ENCODE data around the gene PKP1.

Gene PKP1

DNA sequence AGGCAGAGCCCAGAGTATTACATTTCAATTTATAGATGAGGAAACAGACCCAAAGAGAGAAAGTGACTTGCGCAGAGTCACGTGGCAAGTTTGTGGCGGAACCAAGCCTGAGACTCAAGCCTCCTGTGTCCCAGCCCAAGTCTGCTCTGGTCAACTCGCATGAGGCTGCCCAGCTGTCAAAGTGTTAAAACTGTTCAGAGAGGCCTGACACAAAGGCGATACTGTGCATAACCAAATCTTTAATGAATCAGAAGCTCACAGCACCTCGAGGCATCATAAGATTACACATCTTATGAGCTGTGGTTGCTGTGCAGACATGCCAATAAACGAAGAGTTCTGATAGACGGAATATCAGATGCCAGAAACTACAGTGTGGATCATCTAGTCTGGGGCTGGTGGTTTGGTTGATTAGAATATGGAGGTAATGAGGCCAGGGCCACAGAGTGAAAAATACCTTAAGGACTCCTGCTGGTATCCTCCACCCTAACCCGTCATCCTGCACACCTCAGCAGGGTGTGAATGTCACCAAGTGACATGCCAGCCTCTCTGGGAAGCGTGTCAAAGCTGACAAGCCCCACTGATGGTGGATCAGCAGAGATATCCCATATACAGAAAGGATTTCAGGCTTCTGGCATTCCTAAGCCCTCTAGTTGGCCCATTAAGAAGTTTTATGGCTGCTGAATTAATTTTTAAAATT, 52.0 kb downstream of the PKP1 start:
- TF ChIP-seq CSDC2 (CRISPR knock-in tag; IDR thresholded peaks at IDR 0.05) (no peak), RARB (CRISPR knock-in tag; IDR thresholded peaks at IDR 0.05) (no peak), BACH2 (CRISPR knock-in tag; IDR thresholded peaks at IDR 0.05; ENCODE audit: borderline replicate concordance) (no peak), ZFP30 (CRISPR knock-in tag; IDR thresholded peaks at IDR 0.05) (no peak), ESRRG (CRISPR knock-in tag; IDR thresholded peaks at IDR 0.05) (no peak), GLIS3 (CRISPR knock-in tag; IDR thresholded peaks at IDR 0.05) (no peak), ARNTL (CRISPR knock-in tag; IDR thresholded peaks at IDR 0.05; ENCODE audit: borderline replicate concordance, low read depth) (no peak), ZNF70 (CRISPR knock-in tag; IDR thresholded peaks at IDR 0.05) (no peak), CREB5 (CRISPR knock-in tag; IDR thresholded peaks at IDR 0.05; ENCODE audit: low read depth) (no peak)
- TF ChIP-seq, protein P1, sequence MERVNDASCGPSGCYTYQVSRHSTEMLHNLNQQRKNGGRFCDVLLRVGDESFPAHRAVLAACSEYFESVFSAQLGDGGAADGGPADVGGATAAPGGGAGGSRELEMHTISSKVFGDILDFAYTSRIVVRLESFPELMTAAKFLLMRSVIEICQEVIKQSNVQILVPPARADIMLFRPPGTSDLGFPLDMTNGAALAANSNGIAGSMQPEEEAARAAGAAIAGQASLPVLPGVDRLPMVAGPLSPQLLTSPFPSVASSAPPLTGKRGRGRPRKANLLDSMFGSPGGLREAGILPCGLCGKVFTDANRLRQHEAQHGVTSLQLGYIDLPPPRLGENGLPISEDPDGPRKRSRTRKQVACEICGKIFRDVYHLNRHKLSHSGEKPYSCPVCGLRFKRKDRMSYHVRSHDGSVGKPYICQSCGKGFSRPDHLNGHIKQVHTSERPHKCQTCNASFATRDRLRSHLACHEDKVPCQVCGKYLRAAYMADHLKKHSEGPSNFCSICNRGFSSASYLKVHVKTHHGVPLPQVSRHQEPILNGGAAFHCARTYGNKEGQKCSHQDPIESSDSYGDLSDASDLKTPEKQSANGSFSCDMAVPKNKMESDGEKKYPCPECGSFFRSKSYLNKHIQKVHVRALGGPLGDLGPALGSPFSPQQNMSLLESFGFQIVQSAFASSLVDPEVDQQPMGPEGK (CRISPR knock-in tag; IDR thresholded peaks at IDR 0.05; ENCODE audit: borderline replicate concordance): no peak
- TF ChIP-seq, protein P2, sequence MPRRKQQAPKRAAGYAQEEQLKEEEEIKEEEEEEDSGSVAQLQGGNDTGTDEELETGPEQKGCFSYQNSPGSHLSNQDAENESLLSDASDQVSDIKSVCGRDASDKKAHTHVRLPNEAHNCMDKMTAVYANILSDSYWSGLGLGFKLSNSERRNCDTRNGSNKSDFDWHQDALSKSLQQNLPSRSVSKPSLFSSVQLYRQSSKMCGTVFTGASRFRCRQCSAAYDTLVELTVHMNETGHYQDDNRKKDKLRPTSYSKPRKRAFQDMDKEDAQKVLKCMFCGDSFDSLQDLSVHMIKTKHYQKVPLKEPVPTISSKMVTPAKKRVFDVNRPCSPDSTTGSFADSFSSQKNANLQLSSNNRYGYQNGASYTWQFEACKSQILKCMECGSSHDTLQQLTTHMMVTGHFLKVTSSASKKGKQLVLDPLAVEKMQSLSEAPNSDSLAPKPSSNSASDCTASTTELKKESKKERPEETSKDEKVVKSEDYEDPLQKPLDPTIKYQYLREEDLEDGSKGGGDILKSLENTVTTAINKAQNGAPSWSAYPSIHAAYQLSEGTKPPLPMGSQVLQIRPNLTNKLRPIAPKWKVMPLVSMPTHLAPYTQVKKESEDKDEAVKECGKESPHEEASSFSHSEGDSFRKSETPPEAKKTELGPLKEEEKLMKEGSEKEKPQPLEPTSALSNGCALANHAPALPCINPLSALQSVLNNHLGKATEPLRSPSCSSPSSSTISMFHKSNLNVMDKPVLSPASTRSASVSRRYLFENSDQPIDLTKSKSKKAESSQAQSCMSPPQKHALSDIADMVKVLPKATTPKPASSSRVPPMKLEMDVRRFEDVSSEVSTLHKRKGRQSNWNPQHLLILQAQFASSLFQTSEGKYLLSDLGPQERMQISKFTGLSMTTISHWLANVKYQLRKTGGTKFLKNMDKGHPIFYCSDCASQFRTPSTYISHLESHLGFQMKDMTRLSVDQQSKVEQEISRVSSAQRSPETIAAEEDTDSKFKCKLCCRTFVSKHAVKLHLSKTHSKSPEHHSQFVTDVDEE (CRISPR knock-in tag; IDR thresholded peaks at IDR 0.05): no peak
- ATAC-seq: no peak

DNA sequence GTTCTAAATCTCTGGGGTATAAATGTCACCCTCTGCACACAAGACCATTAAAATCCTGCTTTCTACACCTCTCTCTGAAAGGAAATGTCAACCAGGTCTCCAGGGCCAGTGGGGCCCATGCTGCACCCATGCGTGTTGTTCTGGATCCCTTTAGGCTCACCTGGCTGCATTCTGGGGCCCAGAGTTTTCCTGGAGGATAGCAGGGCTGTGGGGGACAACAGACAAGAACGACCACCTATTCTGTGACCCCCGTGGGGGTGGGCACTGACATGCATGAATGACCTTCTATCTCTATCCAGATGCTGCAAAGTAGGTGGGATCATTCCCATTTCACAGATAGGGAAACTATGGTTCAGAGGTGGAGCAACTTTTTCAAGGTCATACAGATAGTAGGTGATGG, 52.6 kb downstream of the PKP1 start:
- no peak for ATAC-seq
- TF ChIP-seq CSDC2 (CRISPR knock-in tag; IDR thresholded peaks at IDR 0.05) (no peak), ZNF8 (CRISPR knock-in tag; IDR thresholded peaks at IDR 0.05) (no peak), TOX (CRISPR knock-in tag; IDR thresholded peaks at IDR 0.05; ENCODE audit: borderline replicate concordance) (no peak), ZC3H10 (CRISPR knock-in tag; IDR thresholded peaks at IDR 0.05) (no peak), ZNF565 (CRISPR knock-in tag; conservative IDR thresholded peaks at IDR 0.05; ENCODE audit: low read depth) (no peak), RARB (CRISPR knock-in tag; IDR thresholded peaks at IDR 0.05) (no peak), PPARA (CRISPR knock-in tag; IDR thresholded peaks at IDR 0.05; ENCODE audit: borderline replicate concordance) (no peak), ISL1 (CRISPR knock-in tag; IDR thresholded peaks at IDR 0.05) (no peak), BACH2 (CRISPR knock-in tag; IDR thresholded peaks at IDR 0.05; ENCODE audit: borderline replicate concordance) (no peak), SNAI2 (CRISPR knock-in tag; IDR thresholded peaks at IDR 0.05) (no peak), ESRRG (CRISPR knock-in tag; IDR thresholded peaks at IDR 0.05) (no peak), GLIS3 (CRISPR knock-in tag; IDR thresholded peaks at IDR 0.05) (no peak), ZNF70 (CRISPR knock-in tag; IDR thresholded peaks at IDR 0.05) (no peak), CREB5 (CRISPR knock-in tag; IDR thresholded peaks at IDR 0.05; ENCODE audit: low read depth) (no peak)
- TF ChIP-seq, protein P3, sequence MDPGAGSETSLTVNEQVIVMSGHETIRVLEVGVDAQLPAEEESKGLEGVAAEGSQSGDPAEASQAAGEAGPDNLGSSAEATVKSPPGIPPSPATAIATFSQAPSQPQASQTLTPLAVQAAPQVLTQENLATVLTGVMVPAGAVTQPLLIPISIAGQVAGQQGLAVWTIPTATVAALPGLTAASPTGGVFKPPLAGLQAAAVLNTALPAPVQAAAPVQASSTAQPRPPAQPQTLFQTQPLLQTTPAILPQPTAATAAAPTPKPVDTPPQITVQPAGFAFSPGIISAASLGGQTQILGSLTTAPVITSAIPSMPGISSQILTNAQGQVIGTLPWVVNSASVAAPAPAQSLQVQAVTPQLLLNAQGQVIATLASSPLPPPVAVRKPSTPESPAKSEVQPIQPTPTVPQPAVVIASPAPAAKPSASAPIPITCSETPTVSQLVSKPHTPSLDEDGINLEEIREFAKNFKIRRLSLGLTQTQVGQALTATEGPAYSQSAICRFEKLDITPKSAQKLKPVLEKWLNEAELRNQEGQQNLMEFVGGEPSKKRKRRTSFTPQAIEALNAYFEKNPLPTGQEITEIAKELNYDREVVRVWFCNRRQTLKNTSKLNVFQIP (CRISPR knock-in tag; IDR thresholded peaks at IDR 0.05; ENCODE audit: borderline replicate concordance, low read depth): no peak
- TF ChIP-seq, protein P4, sequence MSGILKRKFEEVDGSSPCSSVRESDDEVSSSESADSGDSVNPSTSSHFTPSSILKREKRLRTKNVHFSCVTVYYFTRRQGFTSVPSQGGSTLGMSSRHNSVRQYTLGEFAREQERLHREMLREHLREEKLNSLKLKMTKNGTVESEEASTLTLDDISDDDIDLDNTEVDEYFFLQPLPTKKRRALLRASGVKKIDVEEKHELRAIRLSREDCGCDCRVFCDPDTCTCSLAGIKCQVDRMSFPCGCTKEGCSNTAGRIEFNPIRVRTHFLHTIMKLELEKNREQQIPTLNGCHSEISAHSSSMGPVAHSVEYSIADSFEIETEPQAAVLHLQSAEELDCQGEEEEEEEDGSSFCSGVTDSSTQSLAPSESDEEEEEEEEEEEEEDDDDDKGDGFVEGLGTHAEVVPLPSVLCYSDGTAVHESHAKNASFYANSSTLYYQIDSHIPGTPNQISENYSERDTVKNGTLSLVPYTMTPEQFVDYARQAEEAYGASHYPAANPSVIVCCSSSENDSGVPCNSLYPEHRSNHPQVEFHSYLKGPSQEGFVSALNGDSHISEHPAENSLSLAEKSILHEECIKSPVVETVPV (CRISPR knock-in tag; IDR thresholded peaks at IDR 0.05): no peak

Measured in SK-N-SH treated with all-trans-retinoic acid at 6 μM for 48 hours (cell line).